ENCODE measurements around the gene RACGAP1.

Gene RACGAP1

GRCh38 chr12:49982246-49983087 is 42.8 kb downstream of the RACGAP1 start:
- intact Hi-C loops (cut with micrococcal nuclease): loop anchor here (1.0 kb wide), 1 partner anchor 8 kb away; no protein-coding TSS in a partner anchor
- peak overlapping the region; percentile 93 for H3K27ac Mint-ChIP-seq
- H3K4me1 Mint-ChIP-seq (ENCODE audit: low read depth): peaks cover 89% of the 10 kb centered on the region
- H3K4me3 Mint-ChIP-seq: peak overlapping the region; percentile 51
- no peaks in the 10 kb centered on the region for H3K36me3 Mint-ChIP-seq (ENCODE audit: low read depth)
- H3K9me3 Mint-ChIP-seq: no peaks in the 10 kb centered on the region
- H3K27me3 Mint-ChIP-seq: no peaks in the 10 kb centered on the region

GRCh38 chr12:49980501-49981349 is 44.6 kb downstream of the RACGAP1 start:
- H3K4me1 Mint-ChIP-seq (ENCODE audit: low read depth): peaks cover 90% of the 10 kb centered on the region
- H3K27ac Mint-ChIP-seq: peak overlapping the region; percentile 93
- no peaks in the 10 kb centered on the region for H3K36me3 Mint-ChIP-seq (ENCODE audit: low read depth)
- no peaks in the 10 kb centered on the region for H3K27me3 Mint-ChIP-seq
- H3K9me3 Mint-ChIP-seq: no peaks in the 10 kb centered on the region
- H3K4me3 Mint-ChIP-seq: no peak overlapping the region
- intact Hi-C loops (cut with micrococcal nuclease): no loop called here

GRCh38 chr12:49979791-49980190 is 45.5 kb downstream of the RACGAP1 start:
- Mint-ChIP-seq H3K4me1 (ENCODE audit: low read depth) (peaks cover 90% of the 10 kb centered on the region), H3K27me3 (no peaks in the 10 kb centered on the region), H3K27ac (peak overlapping the region; percentile 93), H3K9me3 (no peaks in the 10 kb centered on the region), H3K4me3 (no peak overlapping the region), H3K36me3 (ENCODE audit: low read depth) (no peaks in the 10 kb centered on the region)
- intact Hi-C loops (cut with micrococcal nuclease): no loop called here

- H3K9me3 Mint-ChIP-seq: no peaks in the 10 kb centered on the region
- intact Hi-C loops (cut with micrococcal nuclease): no loop called here
- no peak overlapping the region for H3K4me3 Mint-ChIP-seq
- H3K27ac Mint-ChIP-seq: peak overlapping the region; percentile 30
- no peaks in the 10 kb centered on the region for H3K27me3 Mint-ChIP-seq
- no peaks in the 10 kb centered on the region for H3K36me3 Mint-ChIP-seq (ENCODE audit: low read depth)
- H3K4me1 Mint-ChIP-seq (ENCODE audit: low read depth): peaks cover 90% of the 10 kb centered on the region
Observed at GRCh38 chr12:49979016-49979586, 46.2 kb downstream of the RACGAP1 start.

- intact Hi-C loops (cut with micrococcal nuclease): no loop called here
- H3K9me3 Mint-ChIP-seq: no peaks in the 10 kb centered on the region
- no peak overlapping the region for H3K4me3 Mint-ChIP-seq
- no peaks in the 10 kb centered on the region for H3K27me3 Mint-ChIP-seq
- H3K36me3 Mint-ChIP-seq (ENCODE audit: low read depth): no peaks in the 10 kb centered on the region
- H3K4me1 Mint-ChIP-seq (ENCODE audit: low read depth): peaks cover 88% of the 10 kb centered on the region
- peak overlapping the region; percentile 30 for H3K27ac Mint-ChIP-seq
Observed at GRCh38 chr12:49978125-49978524, 47.2 kb downstream of the RACGAP1 start.

DNA sequence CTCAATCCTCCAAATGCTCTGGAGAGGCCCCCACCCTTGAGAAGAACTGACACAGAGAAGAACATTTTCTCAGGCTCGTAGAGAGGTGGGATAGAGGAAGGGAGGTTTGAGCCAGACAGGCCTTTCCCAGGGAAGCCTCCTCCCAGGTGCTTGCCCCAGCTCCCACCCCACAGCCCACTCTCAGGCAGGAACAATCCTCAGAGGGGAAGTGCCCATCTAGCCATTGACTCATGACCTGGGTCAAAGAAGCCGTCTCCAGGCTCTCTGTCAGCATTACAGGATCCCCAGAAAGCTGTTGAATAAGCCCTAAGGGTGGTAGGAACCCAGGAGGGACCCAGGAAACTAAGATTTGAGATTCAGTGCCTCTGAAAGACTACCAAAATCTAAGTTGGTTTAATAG is 48.7 kb downstream of the RACGAP1 start:
- Mint-ChIP-seq H3K27me3 (peaks cover 3% of the 10 kb centered on the region), H3K4me1 (ENCODE audit: low read depth) (peaks cover 75% of the 10 kb centered on the region), H3K36me3 (ENCODE audit: low read depth) (no peaks in the 10 kb centered on the region), H3K4me3 (no peak overlapping the region), H3K9me3 (no peaks in the 10 kb centered on the region), H3K27ac (peak overlapping the region; percentile 54)
- intact Hi-C loops (cut with micrococcal nuclease): no loop called here

GRCh38 chr12:49975318-49975761 is 50.0 kb downstream of the RACGAP1 start:
- Mint-ChIP-seq H3K9me3 (no peaks in the 10 kb centered on the region), H3K36me3 (ENCODE audit: low read depth) (no peaks in the 10 kb centered on the region), H3K27me3 (peaks cover 3% of the 10 kb centered on the region), H3K4me3 (no peak overlapping the region), H3K4me1 (ENCODE audit: low read depth) (peaks cover 63% of the 10 kb centered on the region), H3K27ac (peak overlapping the region; percentile 54)
- intact Hi-C loops (cut with micrococcal nuclease): no loop called here

DNA sequence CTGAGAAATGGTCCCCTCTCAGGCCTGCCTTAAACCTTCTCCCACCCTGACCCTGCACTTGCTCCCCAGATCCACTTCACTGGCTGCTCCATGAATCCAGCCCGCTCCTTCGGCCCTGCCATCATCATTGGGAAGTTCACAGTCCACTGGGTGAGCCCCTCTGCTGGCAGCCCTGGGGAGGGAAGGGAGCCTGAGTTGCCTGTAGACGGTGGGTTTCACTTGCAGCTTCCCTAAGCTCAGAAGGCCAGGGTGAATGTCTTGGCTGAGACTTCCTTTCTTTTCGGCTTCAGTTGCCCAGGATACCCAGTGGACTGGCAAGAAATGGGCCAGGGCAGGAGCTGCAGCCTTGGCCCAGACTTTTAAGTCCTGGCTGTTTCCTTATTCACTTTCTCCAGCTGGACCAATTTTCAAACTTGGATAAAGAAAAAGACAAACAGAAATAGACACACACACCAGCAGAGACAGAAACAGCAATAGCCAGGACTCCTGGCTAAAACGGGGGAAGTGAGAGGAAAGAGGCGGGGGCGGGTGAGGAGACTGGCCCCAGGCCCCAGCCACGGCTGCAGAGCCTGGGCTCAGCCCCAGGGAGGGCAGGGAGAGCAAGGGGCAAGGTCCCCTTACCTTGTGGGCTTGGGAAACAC is 50.5 kb downstream of the RACGAP1 start:
- peaks cover 58% of the 10 kb centered on the region for H3K4me1 Mint-ChIP-seq (ENCODE audit: low read depth)
- H3K9me3 Mint-ChIP-seq: no peaks in the 10 kb centered on the region
- no peak overlapping the region for H3K4me3 Mint-ChIP-seq
- H3K27ac Mint-ChIP-seq: peak overlapping the region; percentile 54
- H3K36me3 Mint-ChIP-seq (ENCODE audit: low read depth): no peaks in the 10 kb centered on the region
- H3K27me3 Mint-ChIP-seq: peaks cover 3% of the 10 kb centered on the region
- intact Hi-C loops (cut with micrococcal nuclease): loop anchor here (1.0 kb wide), 1 partner anchor 8 kb away; no protein-coding TSS in a partner anchor

DNA sequence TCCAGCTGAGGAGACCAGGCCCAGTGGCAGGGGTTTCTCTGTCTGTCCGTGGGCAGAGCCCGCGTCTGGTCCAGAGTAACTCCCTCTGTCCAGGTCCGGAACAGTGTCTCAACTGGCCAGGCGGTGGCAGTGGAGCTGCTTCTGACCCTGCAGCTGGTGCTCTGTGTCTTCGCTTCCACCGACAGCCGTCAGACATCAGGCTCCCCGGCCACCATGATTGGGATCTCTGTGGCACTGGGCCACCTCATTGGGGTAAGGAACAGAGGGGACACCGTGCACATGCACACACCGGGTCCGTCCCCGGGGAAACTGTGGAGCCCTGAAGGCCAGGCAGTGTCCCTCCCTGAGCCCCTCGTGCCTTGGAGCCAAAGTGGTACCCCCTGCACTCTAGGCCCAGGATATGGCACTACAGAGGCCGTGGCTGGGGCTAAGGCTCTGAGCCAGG is 51.0 kb downstream of the RACGAP1 start:
- Mint-ChIP-seq H3K4me3 (no peak overlapping the region), H3K27me3 (peaks cover 3% of the 10 kb centered on the region), H3K36me3 (ENCODE audit: low read depth) (no peaks in the 10 kb centered on the region), H3K4me1 (ENCODE audit: low read depth) (peaks cover 52% of the 10 kb centered on the region), H3K9me3 (no peaks in the 10 kb centered on the region), H3K27ac (peak overlapping the region; percentile 54)
- intact Hi-C loops (cut with micrococcal nuclease): loop anchor here (1.0 kb wide), 1 partner anchor 8 kb away; no protein-coding TSS in a partner anchor

GRCh38 chr12:49973361-49973830 is 51.9 kb downstream of the RACGAP1 start:
- intact Hi-C loops (cut with micrococcal nuclease): no loop called here
- Mint-ChIP-seq H3K9me3 (no peaks in the 10 kb centered on the region), H3K36me3 (ENCODE audit: low read depth) (no peaks in the 10 kb centered on the region), H3K27me3 (peaks cover 4% of the 10 kb centered on the region), H3K27ac (peak overlapping the region; percentile 54), H3K4me1 (ENCODE audit: low read depth) (peaks cover 45% of the 10 kb centered on the region), H3K4me3 (no peak overlapping the region)

DNA sequence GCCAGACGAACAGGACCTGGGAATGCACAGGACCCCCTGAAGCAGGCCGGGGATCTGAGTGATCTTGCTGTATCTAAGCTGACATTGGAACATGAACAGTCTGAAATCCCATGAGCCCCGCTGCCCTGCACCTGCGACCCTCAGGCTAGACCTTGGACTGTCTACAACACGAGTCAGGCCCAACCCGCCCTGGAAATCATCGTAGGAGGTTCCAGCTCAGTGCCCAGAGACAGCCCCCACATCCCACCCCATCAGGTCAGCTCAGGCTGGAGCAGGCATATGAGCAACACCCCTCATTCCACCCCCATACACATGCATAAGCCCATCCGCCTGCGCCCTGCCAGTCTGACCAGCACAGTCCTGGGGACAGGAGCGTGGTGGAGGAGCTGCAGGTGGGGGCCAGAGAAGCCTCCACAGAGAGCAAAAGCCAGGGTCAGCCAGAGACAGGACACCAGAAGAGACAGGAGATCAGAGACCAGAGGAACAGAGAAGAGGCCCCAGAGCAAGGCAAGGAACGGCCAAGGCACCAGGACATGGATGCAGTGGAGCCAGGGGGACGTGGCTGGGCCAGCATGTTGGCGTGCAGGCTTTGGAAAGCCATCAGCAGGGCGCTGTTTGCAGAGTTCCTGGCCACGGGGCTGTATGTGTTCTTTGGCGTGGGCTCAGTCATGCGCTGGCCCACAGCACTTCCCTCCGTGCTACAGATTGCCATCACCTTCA is 52.5 kb downstream of the RACGAP1 start, which contains the start of gene AQP6:
Gene AQP6 (plus strand): TSS at position 307 of the 720 bp plus-strand sequence. CDS start 227 bp downstream, at position 534.
- intact Hi-C loops (cut with micrococcal nuclease): no loop called here
- H3K27ac Mint-ChIP-seq: peak within 1 kb of the TSS; percentile 54

DNA sequence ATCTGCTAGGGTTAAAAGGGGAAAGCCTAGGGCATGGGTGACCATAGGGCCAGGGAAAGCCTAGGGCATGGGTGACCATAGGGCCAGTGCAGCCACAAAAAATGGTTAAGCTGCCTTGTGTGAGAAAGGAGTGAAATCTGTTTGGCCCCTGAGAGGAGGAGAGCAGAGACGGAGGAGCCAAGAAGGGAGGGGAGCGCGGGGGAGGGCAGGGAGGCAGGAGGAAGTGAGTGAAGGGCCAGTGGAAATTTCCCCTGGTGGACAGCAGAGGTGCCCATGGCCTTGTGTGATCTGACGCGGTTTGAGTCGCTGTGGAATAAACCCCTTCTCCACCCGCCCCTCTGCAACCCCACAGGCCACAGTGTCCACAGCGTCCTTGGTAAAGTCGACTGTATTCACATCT is 53.2 kb downstream of the RACGAP1 start:
- H3K27ac Mint-ChIP-seq: no peak overlapping the region

More for the DNA sequence above, 52.5 kb downstream of the RACGAP1 start, which contains the start of gene AQP6:
- H3K36me3 Mint-ChIP-seq (ENCODE audit: low read depth): no peaks in the 10 kb centered on the region
- H3K4me3 Mint-ChIP-seq: no peak within 1 kb of the TSS
- H3K4me1 Mint-ChIP-seq (ENCODE audit: low read depth): peaks cover 40% of the 10 kb centered on the region
- no peaks in the 10 kb centered on the region for H3K9me3 Mint-ChIP-seq
- peaks cover 10% of the 10 kb centered on the region for H3K27me3 Mint-ChIP-seq

More for the DNA sequence above, 53.2 kb downstream of the RACGAP1 start:
- Mint-ChIP-seq H3K4me3 (no peak overlapping the region), H3K4me1 (ENCODE audit: low read depth) (peaks cover 39% of the 10 kb centered on the region), H3K36me3 (ENCODE audit: low read depth) (no peaks in the 10 kb centered on the region), H3K27me3 (peaks cover 13% of the 10 kb centered on the region), H3K9me3 (no peaks in the 10 kb centered on the region)
- intact Hi-C loops (cut with micrococcal nuclease): no loop called here
